ENCODE results near the gene USP16. TPM values are rescaled to one million over a fixed set of nuclear protein-coding genes. Genes with fewer than 3 reads are reported as not detected.
A peak's percentile ranks its signal among the peaks of the same experiment; 100 is the strongest.

The USP16 gene
- total and polyA plus RNA-seq, 2 of the 13 experiments (the other 11 are each of a cell fraction or from before 2014, with no cell fraction given): 16.5 to 46.9 TPM

GRCh38 chr21:29002442-29003144 lies 21.9 kb upstream of the USP16 start (continued):
- TF ChIP-seq STAG1 (CRISPR knock-in tag; IDR thresholded peaks at IDR 0.05) (no peak), ONECUT2 (CRISPR knock-in tag; IDR thresholded peaks at IDR 0.05) (no peak), ZNF432 (CRISPR knock-in tag; IDR thresholded peaks at IDR 0.05; ENCODE audit: borderline replicate concordance) (no peak), JARID2 (CRISPR knock-in tag; IDR thresholded peaks at IDR 0.05; ENCODE audit: insufficient replicate concordance) (peak; percentile 62), PLSCR1 (CRISPR knock-in tag; IDR thresholded peaks at IDR 0.05; ENCODE audit: borderline replicate concordance) (no peak), ZNF670 (CRISPR knock-in tag; IDR thresholded peaks at IDR 0.05; ENCODE audit: borderline replicate concordance) (0 out of 2 replicates have a peak, but pooled peaks have one; percentile 56), CBX5 (CRISPR knock-in tag; IDR thresholded peaks at IDR 0.05; ENCODE audit: borderline replicate concordance) (peak; percentile 69; the same call in 1 of the 2 replicates), GPBP1L1 (CRISPR knock-in tag; IDR thresholded peaks at IDR 0.05) (no peak), ZNF138 (CRISPR knock-in tag; IDR thresholded peaks at IDR 0.05; ENCODE audit: low read depth) (peak; percentile 59; the same call in 1 of the 2 replicates), ATF4 (CRISPR knock-in tag; IDR thresholded peaks at IDR 0.05) (no peak), POLR2AphosphoS2 (IDR thresholded peaks at IDR 0.05; ENCODE audit: low read depth, low read length) (no peak), SMARCE1 (IDR thresholded peaks at IDR 0.05; ENCODE audit: borderline replicate concordance) (no peak), RORA (CRISPR knock-in tag; IDR thresholded peaks at IDR 0.05) (no peak), ATF2 (CRISPR knock-in tag; IDR thresholded peaks at IDR 0.05) (peak; percentile 87; the same call in 1 of the 2 replicates), POLR2G (IDR thresholded peaks at IDR 0.05; ENCODE audit: low read depth, low read length) (peak; percentile 98), ZNF546 (CRISPR knock-in tag; conservative IDR thresholded peaks at IDR 0.05) (peak; percentile 63; the same call in 1 of the 2 replicates), CBFB (CRISPR knock-in tag; IDR thresholded peaks at IDR 0.05) (peak; percentile 75), MLLT10 (CRISPR knock-in tag; IDR thresholded peaks at IDR 0.05) (no peak), MAZ (IDR thresholded peaks at IDR 0.05; ENCODE audit: borderline replicate concordance, low read depth, low read length) (no peak), MAZ (CRISPR knock-in tag; IDR thresholded peaks at IDR 0.05; ENCODE audit: low read depth) (peak; percentile 36; the same call in 1 of the 2 replicates), MEIS2 (CRISPR knock-in tag; IDR thresholded peaks at IDR 0.05) (peak; percentile 76), HOXD1 (CRISPR knock-in tag; IDR thresholded peaks at IDR 0.05) (peak; percentile 65; the same call in 1 of the 2 replicates), ZMAT3 (CRISPR knock-in tag; conservative IDR thresholded peaks at IDR 0.05) (peak; percentile 53; the same call in 1 of the 2 replicates), ELK4 (CRISPR knock-in tag; IDR thresholded peaks at IDR 0.05; ENCODE audit: borderline replicate concordance) (no peak)

All from HepG2 (cell line).